ENCODE data around the gene TMEM238L.

TMEM238L gene

DNA sequence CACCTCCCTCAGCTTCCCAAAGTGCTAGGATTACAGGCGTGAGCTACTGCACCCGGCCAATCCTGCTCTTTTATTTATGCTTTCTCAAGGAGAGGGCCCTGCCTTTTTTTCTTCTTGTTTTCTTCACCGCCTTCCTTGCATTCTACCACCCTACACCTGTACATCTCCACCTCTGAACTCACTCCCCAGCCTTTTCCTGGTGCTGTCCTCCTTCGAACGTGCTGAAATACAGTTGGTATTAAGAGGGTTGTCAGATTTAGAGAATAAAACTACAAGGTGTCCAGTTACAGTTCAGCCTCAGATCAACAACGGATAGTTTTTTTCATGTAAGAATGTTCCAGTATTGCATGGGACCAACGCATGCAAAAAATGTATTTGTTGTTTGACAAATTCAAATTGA is 32.2 kb upstream of the TMEM238L start:
- Histone ChIP-seq H3K4me1 (ENCODE audit: control insufficient read depth in 2 of 2, insufficient read depth in 2 of 2, low read length in 2 of 2) (peaks cover 15 to 31% of the 10 kb centered on the region in 2 donors), H3K9me3 (ENCODE audit: control insufficient read depth in 2 of 2, low read length in 2 of 2) (no peaks in the 10 kb centered on the region), H3K36me3 (ENCODE audit: control insufficient read depth in 2 of 2, insufficient read depth in 2 of 2, low read length in 2 of 2) (no peaks in the 10 kb centered on the region), H3K27ac (ENCODE audit: low read depth in 2 of 2, low read length in 2 of 2) (peak overlapping the region in 1 of 2 donors; percentile 64), H3K4me3 (ENCODE audit: low read length in 2 of 2) (no peak overlapping the region), H3K27me3 (ENCODE audit: control insufficient read depth in 2 of 2, insufficient read depth in 2 of 2, low read length in 2 of 2) (no peaks in the 10 kb centered on the region), H3K9ac (ENCODE audit: low read depth in 1 of 2, low read length in 2 of 2) (peak overlapping the region in 1 of 2 donors; percentile 39)

DNA sequence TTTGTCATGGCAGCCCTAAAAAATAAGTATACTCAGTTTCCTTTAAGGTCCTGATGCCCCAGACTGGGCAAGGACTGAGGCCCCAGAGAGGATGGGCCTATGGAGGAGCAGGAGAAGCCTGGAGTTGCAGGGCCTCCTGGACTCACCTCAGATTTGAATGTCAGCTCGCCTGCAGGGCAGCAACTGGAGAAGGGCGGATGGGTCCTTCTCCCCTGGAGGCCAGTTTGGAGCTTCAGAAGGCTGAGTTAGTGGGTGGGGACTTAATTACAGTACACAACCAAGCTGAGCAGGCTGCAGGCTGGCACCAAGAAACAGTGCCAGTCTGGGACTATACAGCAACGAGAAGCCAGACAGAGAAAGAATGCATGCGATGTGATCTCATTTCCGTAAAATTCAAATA is 27.8 kb upstream of the TMEM238L start:
- Histone ChIP-seq H3K27me3 (ENCODE audit: control insufficient read depth in 2 of 2, insufficient read depth in 2 of 2, low read length in 2 of 2) (no peaks in the 10 kb centered on the region), H3K9me3 (ENCODE audit: control insufficient read depth in 2 of 2, low read length in 2 of 2) (no peaks in the 10 kb centered on the region), H3K36me3 (ENCODE audit: control insufficient read depth in 2 of 2, insufficient read depth in 2 of 2, low read length in 2 of 2) (no peaks in the 10 kb centered on the region), H3K4me3 (ENCODE audit: low read length in 2 of 2) (no peak overlapping the region), H3K27ac (ENCODE audit: low read depth in 2 of 2, low read length in 2 of 2) (no peak overlapping the region), H3K4me1 (ENCODE audit: control insufficient read depth in 2 of 2, insufficient read depth in 2 of 2, low read length in 2 of 2) (peaks cover 8 to 39% of the 10 kb centered on the region in 2 donors), H3K9ac (ENCODE audit: low read depth in 1 of 2, low read length in 2 of 2) (no peak overlapping the region)

DNA sequence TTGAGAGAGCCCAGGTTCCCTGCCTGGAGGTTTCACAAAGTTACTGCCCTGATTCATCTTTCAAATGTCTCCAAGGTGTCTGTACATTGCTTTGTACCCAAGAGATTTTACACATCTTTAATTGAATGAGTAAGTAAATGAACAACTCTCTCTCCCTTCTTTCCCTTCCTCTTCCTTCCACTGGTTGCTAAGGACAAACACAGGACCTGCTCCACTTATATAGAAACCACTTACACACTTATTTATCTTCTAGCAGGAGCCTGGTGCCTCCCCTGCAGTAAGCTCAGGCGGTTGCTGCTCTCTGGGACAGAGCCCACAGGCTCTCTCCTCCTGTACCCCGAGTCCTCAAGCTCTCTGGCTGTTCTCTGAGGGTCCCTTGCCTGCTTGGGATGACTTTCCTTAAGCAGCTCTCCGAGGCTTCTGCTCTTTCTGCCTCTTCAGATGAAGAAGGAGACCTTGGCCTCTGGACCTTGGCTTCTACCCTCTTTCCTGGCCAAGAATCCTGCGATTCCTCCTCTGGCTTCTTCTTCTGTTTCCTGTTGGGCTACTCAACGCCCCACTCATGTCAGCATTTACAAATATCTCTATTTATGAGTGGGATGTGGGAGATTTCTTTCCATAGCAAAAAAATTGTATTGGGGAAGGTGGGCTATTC is 24.1 kb upstream of the TMEM238L start:
- Histone ChIP-seq H3K36me3 (ENCODE audit: control insufficient read depth in 2 of 2, insufficient read depth in 2 of 2, low read length in 2 of 2) (no peaks in the 10 kb centered on the region), H3K4me1 (ENCODE audit: control insufficient read depth in 2 of 2, insufficient read depth in 2 of 2, low read length in 2 of 2) (peaks cover 2 to 29% of the 10 kb centered on the region in 2 donors), H3K9ac (ENCODE audit: low read depth in 1 of 2, low read length in 2 of 2) (peak overlapping the region in 1 of 2 donors; percentile 22), H3K27ac (ENCODE audit: low read depth in 2 of 2, low read length in 2 of 2) (peak overlapping the region in 1 of 2 donors; percentile 58), H3K9me3 (ENCODE audit: control insufficient read depth in 2 of 2, low read length in 2 of 2) (no peaks in the 10 kb centered on the region), H3K4me3 (ENCODE audit: low read length in 2 of 2) (no peak overlapping the region), H3K27me3 (ENCODE audit: control insufficient read depth in 2 of 2, insufficient read depth in 2 of 2, low read length in 2 of 2) (no peaks in the 10 kb centered on the region)

DNA sequence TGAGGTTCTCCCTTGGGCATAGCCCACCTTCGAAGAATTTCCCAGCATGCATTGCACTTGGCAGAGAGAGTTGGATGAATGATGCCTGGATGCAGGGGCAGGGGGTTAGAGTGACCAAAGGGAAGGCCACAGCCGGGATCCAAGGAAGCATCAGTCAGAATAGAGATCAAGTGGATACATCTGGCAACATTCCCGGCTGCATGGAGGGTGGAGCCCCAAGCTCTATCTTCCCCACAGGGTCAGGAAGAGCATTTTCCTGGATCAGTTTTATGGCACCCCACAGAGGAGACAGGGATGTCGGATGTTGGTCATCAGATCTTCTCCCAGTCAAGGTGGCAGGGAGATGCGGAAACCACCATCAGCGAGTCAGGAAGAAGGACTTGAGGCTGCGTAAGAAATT is 21.0 kb upstream of the TMEM238L start:
- H3K9me3 ChIP-seq (ENCODE audit: control insufficient read depth in 2 of 2, low read length in 2 of 2): no peaks in the 10 kb centered on the region
- H3K9ac ChIP-seq (ENCODE audit: low read depth in 1 of 2, low read length in 2 of 2): no peak overlapping the region
- peaks cover 2 to 10% of the 10 kb centered on the region in 2 donors for H3K4me1 ChIP-seq (ENCODE audit: control insufficient read depth in 2 of 2, insufficient read depth in 2 of 2, low read length in 2 of 2)
- H3K27me3 ChIP-seq (ENCODE audit: control insufficient read depth in 2 of 2, insufficient read depth in 2 of 2, low read length in 2 of 2): no peaks in the 10 kb centered on the region
- H3K4me3 ChIP-seq (ENCODE audit: low read length in 2 of 2): no peak overlapping the region
- no peak overlapping the region for H3K27ac ChIP-seq (ENCODE audit: low read depth in 2 of 2, low read length in 2 of 2)
- no peaks in the 10 kb centered on the region for H3K36me3 ChIP-seq (ENCODE audit: control insufficient read depth in 2 of 2, insufficient read depth in 2 of 2, low read length in 2 of 2)

DNA sequence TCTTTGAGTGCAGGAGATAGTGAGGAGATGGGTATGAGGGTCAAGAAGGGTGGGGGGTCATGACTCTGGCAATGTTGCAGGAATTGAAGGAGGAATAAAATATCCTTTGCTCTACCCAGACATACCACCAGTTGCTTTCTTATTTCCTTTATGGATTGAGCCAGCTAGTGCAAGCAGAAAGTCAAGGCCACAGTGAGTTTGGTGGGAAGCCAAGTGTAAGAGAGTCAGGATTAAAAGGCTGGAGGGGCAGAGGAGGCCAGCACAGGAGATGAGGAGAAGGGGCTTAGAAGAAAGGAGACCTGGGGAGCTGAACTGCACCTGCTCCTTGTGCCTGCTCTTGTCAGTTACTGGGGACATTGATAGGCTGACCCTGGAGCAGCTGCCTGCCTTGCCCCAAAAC is 17.9 kb upstream of the TMEM238L start:
- Histone ChIP-seq H3K4me3 (ENCODE audit: low read length in 2 of 2) (no peak overlapping the region), H3K9me3 (ENCODE audit: control insufficient read depth in 2 of 2, low read length in 2 of 2) (no peaks in the 10 kb centered on the region), H3K36me3 (ENCODE audit: control insufficient read depth in 2 of 2, insufficient read depth in 2 of 2, low read length in 2 of 2) (no peaks in the 10 kb centered on the region), H3K4me1 (ENCODE audit: control insufficient read depth in 2 of 2, insufficient read depth in 2 of 2, low read length in 2 of 2) (no peaks in the 10 kb centered on the region), H3K27me3 (ENCODE audit: control insufficient read depth in 2 of 2, insufficient read depth in 2 of 2, low read length in 2 of 2) (no peaks in the 10 kb centered on the region), H3K9ac (ENCODE audit: low read depth in 1 of 2, low read length in 2 of 2) (no peak overlapping the region), H3K27ac (ENCODE audit: low read depth in 2 of 2, low read length in 2 of 2) (no peak overlapping the region)

- Histone ChIP-seq H3K27ac (ENCODE audit: low read depth in 2 of 2, low read length in 2 of 2) (no peak overlapping the region), H3K9me3 (ENCODE audit: control insufficient read depth in 2 of 2, low read length in 2 of 2) (no peaks in the 10 kb centered on the region), H3K4me3 (ENCODE audit: low read length in 2 of 2) (no peak overlapping the region), H3K36me3 (ENCODE audit: control insufficient read depth in 2 of 2, insufficient read depth in 2 of 2, low read length in 2 of 2) (no peaks in the 10 kb centered on the region), H3K27me3 (ENCODE audit: control insufficient read depth in 2 of 2, insufficient read depth in 2 of 2, low read length in 2 of 2) (no peaks in the 10 kb centered on the region), H3K4me1 (ENCODE audit: control insufficient read depth in 2 of 2, insufficient read depth in 2 of 2, low read length in 2 of 2) (no peaks in the 10 kb centered on the region), H3K9ac (ENCODE audit: low read depth in 1 of 2, low read length in 2 of 2) (no peak overlapping the region)
Observed at GRCh38 chr17:10821054-10821453, 17.2 kb upstream of the TMEM238L start.

DNA sequence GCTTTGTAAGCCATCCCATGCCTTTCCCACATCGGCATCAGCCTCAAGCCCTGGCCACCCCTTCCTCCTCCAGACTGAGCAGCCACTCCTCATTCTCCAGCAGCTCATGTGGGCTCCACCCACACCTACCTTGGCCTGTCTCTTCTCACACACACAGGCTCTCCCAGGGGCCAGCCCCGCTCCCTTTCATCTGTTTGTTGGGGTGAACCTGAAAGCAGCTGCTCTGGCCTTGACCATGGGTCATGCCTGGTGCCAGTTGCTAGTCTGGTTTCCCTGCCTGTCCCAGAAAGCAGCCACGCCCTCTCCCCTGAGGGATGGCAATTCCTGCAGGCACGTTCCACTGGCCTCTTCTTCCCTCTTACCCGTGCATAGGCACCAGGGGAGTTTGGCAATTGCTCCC is 11.4 kb upstream of the TMEM238L start:
- H3K9me3 ChIP-seq (ENCODE audit: control insufficient read depth in 2 of 2, low read length in 2 of 2): no peaks in the 10 kb centered on the region
- H3K4me3 ChIP-seq (ENCODE audit: low read length in 2 of 2): peak overlapping the region in 1 of 2 donors; percentile 48
- H3K4me1 ChIP-seq (ENCODE audit: control insufficient read depth in 2 of 2, insufficient read depth in 2 of 2, low read length in 2 of 2): peaks cover 24 to 27% of the 10 kb centered on the region in 2 donors
- no peaks in the 10 kb centered on the region for H3K36me3 ChIP-seq (ENCODE audit: control insufficient read depth in 2 of 2, insufficient read depth in 2 of 2, low read length in 2 of 2)
- peak overlapping the region in 1 of 2 donors; percentile 54 for H3K9ac ChIP-seq (ENCODE audit: low read depth in 1 of 2, low read length in 2 of 2)
- H3K27me3 ChIP-seq (ENCODE audit: control insufficient read depth in 2 of 2, insufficient read depth in 2 of 2, low read length in 2 of 2): no peaks in the 10 kb centered on the region
- peak overlapping the region; percentile 77 to 85 for H3K27ac ChIP-seq (ENCODE audit: low read depth in 2 of 2, low read length in 2 of 2)

- Histone ChIP-seq H3K4me1 (ENCODE audit: control insufficient read depth in 2 of 2, insufficient read depth in 2 of 2, low read length in 2 of 2) (peaks cover 24 to 27% of the 10 kb centered on the region in 2 donors), H3K27ac (ENCODE audit: low read depth in 2 of 2, low read length in 2 of 2) (peak overlapping the region; percentile 77 to 85), H3K9me3 (ENCODE audit: control insufficient read depth in 2 of 2, low read length in 2 of 2) (no peaks in the 10 kb centered on the region), H3K36me3 (ENCODE audit: control insufficient read depth in 2 of 2, insufficient read depth in 2 of 2, low read length in 2 of 2) (no peaks in the 10 kb centered on the region), H3K27me3 (ENCODE audit: control insufficient read depth in 2 of 2, insufficient read depth in 2 of 2, low read length in 2 of 2) (no peaks in the 10 kb centered on the region), H3K9ac (ENCODE audit: low read depth in 1 of 2, low read length in 2 of 2) (peak overlapping the region in 1 of 2 donors; percentile 26), H3K4me3 (ENCODE audit: low read length in 2 of 2) (peak overlapping the region in 1 of 2 donors; percentile 20)
Observed at GRCh38 chr17:10814075-10814474, 10.2 kb upstream of the TMEM238L start.

GRCh38 chr17:10812674-10813073 is 8.8 kb upstream of the TMEM238L start:
- Histone ChIP-seq H3K36me3 (ENCODE audit: control insufficient read depth in 2 of 2, insufficient read depth in 2 of 2, low read length in 2 of 2) (no peaks in the 10 kb centered on the region), H3K4me1 (ENCODE audit: control insufficient read depth in 2 of 2, insufficient read depth in 2 of 2, low read length in 2 of 2) (peaks cover 24 to 28% of the 10 kb centered on the region in 2 donors), H3K9me3 (ENCODE audit: control insufficient read depth in 2 of 2, low read length in 2 of 2) (no peaks in the 10 kb centered on the region), H3K4me3 (ENCODE audit: low read length in 2 of 2) (peak overlapping the region in 1 of 2 donors; percentile 1), H3K9ac (ENCODE audit: low read depth in 1 of 2, low read length in 2 of 2) (no peak overlapping the region), H3K27me3 (ENCODE audit: control insufficient read depth in 2 of 2, insufficient read depth in 2 of 2, low read length in 2 of 2) (no peaks in the 10 kb centered on the region), H3K27ac (ENCODE audit: low read depth in 2 of 2, low read length in 2 of 2) (peak overlapping the region; percentile 51 to 74)

GRCh38 chr17:10809605-10810004 is 5.7 kb upstream of the TMEM238L start:
- Histone ChIP-seq H3K36me3 (ENCODE audit: control insufficient read depth in 2 of 2, insufficient read depth in 2 of 2, low read length in 2 of 2) (no peaks in the 10 kb centered on the region), H3K9ac (ENCODE audit: low read depth in 1 of 2, low read length in 2 of 2) (no peak overlapping the region), H3K27me3 (ENCODE audit: control insufficient read depth in 2 of 2, insufficient read depth in 2 of 2, low read length in 2 of 2) (no peaks in the 10 kb centered on the region), H3K27ac (ENCODE audit: low read depth in 2 of 2, low read length in 2 of 2) (no peak overlapping the region), H3K9me3 (ENCODE audit: control insufficient read depth in 2 of 2, low read length in 2 of 2) (no peaks in the 10 kb centered on the region), H3K4me3 (ENCODE audit: low read length in 2 of 2) (no peak overlapping the region), H3K4me1 (ENCODE audit: control insufficient read depth in 2 of 2, insufficient read depth in 2 of 2, low read length in 2 of 2) (peaks cover 18 to 41% of the 10 kb centered on the region in 2 donors)

Measured in mucosa of rectum (tissue), 2 donors.